GM21786 (cell line): ENCODE results near the gene GNPTG.

Experiments
- ATAC-seq: cut with Tn5 transposase; IDR thresholded peaks from one replicate; pipeline ENCODE4 v1.9.1; 2021; ENCODE audit not compliant: unreplicated experiment

GNPTG gene

DNA sequence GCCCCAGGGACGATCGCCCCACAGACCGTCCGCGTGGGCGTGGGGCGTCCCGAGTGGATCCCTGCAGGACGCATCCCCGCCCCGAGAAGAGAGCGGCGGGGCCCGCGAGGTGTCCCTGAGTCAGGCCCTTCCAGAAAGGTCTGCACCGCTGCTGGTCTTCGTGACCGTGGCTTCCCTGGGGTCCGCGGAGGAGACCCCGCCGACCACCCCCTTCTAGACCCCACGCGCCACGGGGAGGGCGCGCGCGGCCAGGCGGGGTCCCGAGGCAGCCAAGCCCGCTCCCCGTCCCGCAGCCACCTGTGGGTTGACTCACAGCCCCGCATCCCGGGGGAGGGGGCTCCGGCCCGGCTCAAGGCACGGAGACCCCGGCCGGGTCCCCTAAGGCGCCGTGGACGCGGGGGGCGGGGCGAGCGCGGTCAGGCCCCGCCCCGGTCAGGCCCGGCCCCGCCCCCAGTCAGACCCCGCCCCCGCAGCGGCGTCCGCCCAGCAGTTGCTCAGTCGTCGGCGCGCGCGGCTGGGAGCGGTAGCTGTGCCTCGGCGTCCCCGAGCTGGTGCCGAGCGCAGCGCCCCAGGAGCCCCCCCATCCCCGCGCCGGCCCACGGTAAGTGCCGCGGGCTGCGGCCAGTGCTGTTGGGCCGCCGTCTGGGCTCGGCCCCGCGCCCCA, 18.4 kb upstream of the GNPTG start, which contains the start of gene BAIAP3:
BAIAP3 (plus strand) TSS at position 497 of the 664 bp plus-strand sequence. CDS start 4,905 bp downstream, outside the sequence.
- ATAC-seq = no peak

DNA sequence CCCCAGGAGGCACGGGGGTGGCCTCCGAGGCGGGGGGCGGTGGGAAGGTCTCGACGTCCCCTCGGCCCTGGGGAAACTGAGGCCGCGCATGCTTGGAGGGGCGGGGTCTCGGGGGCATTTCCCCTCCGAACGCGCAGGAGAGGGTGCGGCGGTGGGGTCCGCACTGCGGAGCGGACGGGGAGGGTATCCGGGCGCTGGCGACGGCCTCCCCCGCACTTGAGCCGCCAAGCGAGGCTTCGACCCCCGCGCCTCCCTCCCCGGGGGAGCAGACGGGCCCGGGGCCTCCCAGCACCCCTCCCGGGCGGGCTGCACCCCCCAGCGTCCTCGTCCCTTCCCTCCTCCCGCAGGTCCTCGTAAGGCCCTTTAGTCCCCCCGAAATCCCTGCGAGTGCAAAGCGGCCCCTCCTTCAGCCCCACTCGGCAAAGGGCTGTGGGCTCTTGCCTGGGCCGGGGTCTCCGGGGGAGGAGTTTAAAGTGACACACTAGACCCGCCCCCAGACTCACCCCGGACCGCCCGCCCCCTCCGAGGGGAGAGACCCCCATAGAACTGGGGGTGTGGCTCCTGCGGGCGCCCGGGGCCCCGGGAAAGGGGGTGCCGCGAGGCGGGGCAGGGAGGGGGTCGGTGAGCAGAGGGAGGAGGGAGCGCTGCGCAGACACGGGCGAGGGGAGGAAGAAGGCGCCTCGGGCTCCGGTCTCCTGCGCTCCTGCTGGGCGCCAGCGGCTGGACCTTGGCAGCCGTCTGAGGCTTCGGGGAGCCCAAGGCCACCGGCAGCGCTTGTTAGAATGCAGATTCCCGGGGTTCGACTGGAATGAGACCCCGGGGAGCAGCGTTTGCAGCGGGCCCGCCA, 17.7 kb upstream of the GNPTG start:
- ATAC-seq = no peak

DNA sequence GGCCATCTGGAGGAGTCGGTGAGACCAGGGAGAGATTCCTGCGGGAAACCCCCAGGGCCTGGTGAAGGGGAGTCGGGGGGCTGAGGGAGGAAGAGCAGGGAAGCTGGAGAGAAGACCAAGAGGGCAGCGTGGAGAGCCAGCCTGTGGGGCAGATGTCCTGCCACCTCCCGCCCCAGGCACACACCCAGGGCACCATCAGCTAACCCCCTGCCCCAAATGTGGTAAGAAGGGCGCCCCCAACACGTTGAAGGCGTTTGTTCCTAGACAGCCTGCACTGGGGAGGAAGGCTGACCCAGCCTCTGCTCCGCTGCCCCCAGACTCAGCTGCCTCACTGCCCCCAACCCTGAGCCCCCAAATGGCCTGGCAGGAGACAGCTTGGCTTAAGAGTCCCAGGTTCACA, 17.0 kb upstream of the GNPTG start:
- ATAC-seq = no peak

DNA sequence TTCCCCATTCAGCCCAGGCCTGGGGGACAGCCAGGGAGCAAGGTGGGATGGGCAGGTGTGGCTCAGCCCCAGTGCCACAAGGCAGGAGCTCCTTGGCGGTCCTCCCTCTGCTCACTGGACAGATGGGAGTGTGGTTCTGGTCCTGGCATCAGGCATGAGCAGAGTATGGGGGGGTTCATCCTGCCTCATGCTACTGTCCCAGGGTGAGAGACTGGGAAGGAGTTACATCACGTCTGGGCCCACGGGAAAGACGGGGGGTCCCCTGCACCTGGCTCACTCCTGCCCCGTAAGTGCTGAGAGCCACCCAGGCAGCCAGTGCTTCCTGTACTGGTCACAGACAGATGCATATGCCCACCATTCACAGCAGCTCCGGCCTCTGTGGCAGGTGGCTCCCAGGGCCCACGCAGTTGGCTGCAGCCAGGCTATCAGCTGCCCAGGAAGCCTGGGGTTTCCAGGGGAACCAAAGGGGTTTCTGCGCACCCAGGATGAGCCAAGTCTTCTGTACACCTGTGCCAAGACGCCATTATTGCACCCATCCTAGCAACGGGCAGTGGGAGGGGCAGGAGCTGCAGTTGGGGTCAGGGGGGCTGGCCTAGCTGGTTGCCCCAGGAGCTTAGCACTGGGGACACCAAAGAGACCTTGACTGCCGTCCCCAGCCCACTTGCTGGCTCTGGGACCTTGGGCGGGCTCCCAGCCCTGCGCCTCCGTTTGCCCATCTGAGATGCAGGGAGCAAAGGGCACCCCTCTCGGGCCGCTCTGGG, 16.3 kb upstream of the GNPTG start:
- ATAC-seq = no peak

DNA sequence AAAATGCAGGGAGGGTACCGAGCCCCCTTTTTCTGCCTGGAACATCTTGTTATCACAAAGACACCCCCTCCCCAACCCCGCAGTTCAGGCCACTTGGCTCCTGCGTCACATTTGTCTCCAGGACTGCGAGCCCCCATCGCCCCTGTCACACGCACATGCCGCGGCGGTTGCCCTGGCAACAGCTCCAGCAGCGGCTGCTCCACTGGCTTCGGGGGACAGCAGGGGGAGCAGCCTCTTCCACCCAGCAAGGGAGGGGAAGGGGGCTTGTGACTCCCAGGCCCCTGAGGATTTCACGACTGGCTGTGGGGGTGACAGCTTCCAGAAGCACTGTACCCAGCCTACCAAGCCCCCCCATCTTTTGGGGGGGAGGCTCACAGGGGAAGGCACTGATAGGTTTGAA, 15.7 kb upstream of the GNPTG start:
- ATAC-seq = no peak

DNA sequence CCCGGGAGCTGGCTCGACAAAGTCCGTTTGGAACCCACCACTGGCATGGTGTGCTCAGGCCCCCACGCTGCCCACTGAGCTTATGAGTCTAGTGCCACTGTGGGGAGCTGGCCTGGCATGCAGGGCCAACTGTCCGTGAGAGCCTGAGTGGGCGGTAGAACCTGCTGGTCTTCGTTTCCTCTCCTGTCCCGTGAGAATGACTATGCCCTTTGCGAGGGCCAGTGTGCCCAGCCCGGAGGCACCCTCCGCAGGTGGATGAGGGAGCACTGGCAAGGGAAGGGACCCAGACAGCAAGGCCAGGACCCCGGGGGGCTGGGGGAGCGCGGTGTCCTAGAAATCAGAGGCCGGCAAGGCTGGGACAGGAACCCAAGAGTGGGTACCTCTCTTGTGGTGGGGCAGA, 15.1 kb upstream of the GNPTG start:
- ATAC-seq = no peak

DNA sequence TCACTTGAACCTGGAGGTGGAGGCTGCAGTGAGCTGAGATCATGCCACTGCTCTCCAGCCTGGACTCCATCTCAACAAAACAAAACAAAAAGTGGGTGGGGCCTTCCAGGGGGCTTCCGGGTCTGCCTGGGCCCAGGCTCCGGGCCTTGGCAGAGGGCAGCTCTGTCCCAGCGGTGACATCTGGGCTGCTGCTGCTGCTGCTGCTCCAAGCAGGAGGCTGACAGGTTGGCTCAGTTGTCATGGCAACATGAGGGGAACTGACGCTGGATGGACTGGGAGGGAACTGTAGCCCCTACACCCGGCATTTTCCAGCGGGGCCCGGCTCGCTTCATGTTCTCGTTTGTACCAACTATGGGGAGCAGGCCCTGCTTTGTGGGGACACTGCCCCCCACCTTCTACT, 14.2 kb upstream of the GNPTG start:
- no peak for ATAC-seq

DNA sequence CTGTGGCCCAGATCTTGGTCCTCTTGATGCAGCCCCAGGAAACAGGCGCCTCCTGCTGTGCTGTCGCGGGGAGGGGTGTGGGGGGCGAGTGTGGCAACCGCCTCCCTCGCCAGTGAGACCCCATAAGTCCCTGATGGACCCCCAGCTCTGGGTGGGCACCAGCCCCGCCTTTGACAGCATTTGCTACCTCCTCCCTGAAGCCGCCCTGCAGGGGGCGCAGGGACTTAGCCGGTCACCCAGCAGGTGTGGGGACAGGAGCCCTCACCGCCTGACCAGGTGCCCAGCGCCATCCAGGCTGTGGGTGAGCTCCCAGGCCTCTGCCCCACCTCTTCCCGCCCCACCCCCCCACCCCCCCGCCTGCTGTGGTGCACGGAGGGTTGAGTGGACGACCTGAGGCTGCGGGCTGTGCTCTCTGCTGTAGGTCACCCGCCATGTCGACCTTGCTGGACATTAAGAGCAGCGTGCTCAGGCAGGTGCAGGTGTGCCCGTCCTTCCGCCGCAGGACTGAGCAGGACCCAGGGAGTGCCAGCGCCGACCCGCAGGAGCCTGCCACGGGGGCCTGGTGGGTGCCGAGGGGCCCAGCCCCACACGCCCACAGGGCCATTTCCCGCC, 13.5 kb upstream of the GNPTG start:
- no peak for ATAC-seq

DNA sequence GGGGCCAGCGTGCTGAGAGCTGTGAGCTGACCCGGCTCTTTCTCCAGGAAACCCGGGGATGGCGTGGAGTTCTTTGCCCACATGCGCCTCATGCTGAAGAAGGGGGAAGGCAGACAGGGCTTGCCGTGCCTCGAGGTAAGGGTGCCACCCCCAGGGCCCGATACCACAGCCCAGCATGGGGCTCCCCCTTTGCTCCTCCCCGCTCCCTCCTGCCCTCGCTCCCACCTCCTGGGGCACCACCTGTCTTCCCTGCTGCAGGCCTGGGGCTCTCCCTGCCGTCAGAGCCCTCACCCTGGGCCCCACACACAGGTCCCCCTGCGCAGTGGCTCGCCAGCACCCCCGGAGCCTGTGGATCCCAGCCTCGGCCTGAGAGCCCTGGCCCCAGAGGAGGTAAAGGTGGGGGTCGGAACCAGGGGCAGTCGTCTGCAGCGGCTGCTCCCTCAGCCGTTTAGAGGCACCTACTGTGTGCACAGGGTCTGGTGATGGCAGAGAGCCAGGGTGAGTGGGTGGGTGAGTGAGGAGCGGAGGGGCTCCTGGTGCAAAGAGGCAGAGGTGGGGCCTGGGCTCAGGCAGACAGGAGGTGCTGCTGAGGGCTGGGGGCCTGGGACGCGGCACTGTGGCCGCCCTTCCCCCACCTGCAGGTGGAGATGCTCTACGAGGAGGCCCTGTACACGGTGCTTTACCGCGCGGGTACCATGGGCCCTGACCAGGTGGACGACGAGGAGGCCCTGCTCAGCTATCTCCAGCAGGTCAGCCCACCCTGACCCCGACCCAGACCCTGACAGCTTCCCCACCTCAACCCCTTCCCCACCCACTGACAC, 12.7 kb upstream of the GNPTG start:
- ATAC-seq = no peak

DNA sequence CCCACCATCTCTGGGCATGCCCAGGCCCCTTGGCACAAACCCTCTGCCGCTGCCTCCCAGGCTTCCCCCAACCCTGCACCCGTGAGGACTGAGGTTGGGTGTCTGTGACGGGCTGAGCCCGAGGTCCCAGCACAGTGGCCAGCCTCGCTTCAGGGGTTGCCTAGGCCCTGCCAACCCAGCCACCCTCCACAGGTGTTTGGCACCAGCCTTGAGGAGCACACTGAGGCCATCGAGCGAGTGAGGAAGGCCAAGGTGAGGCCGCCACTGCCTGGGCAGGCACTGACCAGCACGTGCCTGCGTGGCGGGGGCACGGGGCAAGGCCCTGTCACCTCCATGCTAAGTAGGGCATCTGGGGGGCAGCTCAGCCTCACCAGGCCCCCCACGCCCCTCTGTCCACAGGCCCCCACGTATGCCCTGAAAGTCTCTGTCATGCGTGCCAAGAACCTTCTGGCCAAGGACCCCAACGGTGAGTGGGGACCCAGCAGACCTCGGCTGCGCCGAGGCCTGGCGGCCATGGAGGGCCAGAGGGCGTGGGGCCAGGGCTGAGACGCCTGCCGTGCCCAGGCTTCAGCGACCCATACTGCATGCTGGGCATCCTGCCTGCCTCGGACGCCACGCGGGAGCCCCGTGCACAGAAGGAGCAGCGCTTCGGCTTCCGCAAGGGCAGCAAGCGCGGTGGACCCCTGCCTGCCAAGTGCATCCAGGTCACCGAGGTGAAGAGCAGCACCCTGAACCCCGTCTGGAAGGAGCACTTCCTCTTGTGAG, 10.8 kb upstream of the GNPTG start:
- no peak for ATAC-seq

DNA sequence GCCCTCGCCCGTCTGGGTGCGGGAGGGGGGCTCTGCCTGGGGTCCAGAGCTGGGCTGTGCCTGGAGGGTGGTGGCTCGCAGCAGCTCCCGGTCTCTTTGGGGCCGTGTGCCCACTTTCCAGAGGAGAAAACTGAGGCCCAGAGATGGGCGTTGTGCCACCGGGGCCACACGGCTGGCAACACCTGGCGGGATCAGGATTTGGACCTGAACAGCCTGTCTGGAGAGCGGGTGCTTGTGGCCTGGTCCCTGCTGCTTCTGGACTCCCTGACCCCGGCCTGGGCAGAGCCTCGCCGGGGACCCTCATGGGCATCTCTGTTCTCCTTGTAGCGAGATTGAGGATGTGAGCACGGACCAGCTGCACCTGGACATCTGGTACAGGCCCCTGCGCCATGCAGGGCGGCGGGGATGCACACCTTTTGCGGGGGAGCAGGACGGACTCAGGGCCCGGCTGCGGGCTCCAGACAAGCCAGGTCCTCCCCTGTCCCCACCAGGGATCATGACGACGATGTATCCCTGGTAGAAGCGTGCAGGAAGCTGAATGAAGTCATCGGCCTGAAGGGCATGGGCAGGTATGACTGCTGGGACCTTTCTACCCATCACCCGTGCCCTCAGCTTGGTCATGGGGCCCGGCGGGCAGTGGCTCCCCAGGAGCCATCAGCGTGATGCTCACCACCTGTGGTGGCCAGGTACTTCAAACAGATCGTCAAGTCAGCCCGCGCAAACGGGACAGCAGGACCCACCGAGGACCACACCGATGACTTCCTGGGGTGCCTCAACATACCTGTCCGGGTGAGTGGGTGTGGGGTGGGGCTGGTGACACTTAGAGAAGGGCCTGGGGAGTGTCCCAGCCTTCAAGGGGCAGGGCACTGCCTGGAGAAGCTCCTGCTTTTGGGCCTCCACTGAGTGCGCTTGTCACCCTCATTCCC, 10.0 kb upstream of the GNPTG start:
- no peak for ATAC-seq

DNA sequence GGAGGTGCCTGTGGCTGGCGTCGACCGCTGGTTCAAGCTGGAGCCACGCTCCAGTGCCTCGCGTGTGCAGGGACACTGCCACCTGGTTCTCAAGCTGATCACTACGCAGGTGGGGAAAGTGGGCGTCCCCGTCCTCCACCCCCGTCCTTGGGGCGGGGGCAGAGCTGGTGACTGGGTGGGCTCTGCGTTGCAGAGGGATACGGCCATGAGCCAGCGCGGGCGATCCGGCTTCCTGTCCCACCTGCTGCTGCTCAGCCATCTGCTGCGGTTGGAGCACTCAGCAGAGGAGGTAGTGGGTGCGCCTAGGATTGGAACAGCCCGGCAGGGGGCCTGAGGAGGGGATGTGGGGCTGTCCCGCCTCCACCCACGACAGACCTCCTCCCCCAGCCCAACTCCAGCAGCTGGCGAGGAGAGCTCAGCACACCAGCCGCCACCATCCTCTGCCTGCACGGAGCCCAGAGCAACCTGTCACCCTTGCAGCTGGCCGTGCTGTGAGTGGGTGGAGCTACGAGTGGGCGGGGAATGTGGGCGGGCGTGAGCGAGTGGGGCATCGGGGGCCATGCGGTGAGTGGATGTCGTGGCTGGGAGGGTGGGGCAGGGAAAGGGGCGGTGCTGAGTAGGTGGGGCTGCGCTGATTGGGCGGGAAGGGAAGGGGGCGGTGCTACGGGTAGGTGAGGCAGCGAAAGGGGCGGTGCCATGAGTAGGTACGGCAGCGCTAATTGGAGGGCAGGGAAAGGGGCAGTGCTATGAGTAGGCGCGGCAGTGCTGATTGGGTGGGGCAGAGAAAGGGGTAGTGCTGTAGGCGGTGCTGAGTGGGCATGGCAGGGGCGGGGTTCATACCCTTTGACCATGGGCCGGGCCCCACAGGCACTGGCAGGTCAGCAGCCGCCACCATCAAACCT, 9.0 kb upstream of the GNPTG start:
- peak; percentile 82 for ATAC-seq

DNA sequence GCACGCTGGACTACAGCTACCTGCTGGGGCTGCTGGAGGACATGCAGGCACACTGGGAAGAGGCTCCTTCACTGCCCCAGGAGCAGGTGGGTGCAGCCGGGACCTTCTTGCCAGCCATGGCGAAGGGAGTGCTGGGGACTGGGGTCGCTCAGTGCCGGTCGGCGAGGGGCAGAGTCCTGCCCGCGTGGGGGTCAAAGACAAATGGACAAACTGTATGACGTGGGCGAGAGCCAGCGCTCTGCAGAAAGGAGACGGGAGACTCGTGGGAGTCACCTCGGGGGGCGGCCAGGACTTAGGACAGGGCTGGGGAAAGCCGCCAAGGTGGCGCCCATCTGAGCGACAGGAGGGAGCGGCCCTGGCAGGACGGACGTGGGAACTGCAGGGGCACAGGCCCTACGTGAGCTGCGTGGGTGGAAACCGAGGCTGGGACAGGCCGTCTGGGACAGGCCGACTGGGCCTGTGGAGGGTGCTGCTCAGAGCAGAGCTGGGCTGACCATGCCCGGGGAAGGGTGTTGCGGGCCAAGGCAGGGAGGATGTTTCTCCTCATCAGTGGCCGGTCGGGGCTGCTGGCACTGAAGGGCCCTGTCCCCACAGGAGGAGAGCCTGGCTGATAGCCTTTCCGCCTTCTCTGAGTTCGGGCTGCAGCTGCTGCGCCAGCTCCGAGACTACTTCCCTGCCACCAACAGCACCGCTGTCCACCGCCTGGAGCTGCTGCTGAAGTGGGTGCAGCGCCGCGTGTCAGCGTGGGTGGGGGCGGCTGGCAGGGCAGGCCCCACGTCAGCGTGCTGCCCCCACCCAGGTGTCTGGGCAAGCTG, 8.1 kb upstream of the GNPTG start:
- no peak for ATAC-seq

DNA sequence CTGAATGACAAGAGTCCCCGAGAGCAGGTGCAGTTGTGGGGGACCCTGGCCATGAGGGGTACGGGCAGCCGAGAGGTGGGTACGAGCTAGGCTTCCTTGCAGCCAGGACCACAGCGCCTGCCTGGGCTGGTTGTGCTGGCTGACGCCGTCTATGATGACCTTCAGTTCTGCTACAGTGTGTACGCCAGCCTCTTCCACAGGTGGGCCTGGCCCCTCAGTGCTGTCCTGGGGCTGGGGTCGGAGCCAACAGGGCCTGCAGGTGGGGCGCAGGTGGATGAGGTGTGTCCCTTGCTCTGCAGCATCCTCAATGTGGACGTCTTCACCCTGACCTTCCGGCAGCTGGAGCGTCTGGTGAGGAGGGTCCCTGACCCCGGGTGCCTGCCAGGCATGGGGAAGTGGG, 7.2 kb upstream of the GNPTG start:
- ATAC-seq = no peak

DNA sequence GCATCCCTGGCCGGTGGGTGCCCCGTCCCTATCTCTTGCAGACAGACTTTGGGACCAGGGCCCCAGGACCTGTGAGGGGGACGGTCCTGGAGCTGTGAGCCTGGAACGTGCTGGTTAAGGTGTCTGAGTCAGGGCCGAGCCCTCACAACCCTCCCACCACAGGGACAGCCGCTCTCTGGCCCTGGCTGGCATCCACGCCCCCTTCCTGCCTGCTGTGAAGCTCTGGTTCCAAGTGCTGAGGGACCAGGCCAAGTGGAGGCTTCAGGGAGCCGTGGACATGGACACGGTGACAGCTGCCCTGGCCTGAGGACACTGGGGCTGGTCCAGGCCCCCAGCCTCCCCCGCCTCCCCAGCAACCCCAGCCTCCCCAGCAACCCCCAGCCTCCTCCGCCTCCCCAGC, 6.6 kb upstream of the GNPTG start:
- ATAC-seq = no peak

DNA sequence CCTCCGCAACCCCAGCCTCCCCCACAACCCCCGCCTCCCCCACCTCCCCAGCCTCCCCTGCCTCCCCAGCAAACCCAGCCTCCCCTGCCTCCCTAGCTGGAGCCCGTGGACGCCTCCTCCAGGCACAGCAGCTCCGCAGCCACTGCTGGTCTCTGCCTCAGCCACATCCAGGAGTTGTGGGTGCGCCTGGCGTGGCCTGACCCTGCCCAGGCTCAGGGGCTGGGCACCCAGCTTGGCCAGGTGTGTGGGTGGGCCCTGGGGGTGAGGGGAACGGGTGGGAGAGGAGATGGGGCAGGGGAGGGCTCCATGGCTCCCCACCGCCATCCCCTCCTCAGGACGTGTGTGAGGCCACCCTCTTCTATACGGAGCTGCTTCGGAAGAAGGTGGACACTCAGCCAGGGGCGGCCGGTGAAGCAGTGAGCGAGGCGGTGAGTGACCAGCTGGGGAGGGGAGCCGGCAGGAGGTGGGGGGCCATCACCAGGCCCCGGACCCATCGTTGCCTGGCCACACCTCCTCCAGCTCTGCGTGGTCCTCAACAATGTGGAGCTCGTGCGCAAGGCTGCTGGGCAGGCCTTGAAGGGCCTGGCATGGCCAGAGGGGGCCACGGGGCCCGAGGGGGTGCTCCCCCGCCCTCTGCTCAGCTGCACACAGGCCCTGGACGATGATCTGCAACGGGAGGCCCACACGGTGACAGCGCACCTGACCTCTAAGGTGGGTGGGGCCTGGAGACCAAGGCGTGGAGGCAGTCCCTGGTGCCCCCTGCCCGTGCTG, 5.9 kb upstream of the GNPTG start:
- no peak for ATAC-seq
